ENCODE data around the gene PYGB. TPM values are rescaled to one million over a fixed set of nuclear protein-coding genes. Genes with fewer than 3 reads are reported as not detected.

Gene PYGB
- total RNA-seq, 1 donor from 2014 or later = 167 TPM

DNA sequence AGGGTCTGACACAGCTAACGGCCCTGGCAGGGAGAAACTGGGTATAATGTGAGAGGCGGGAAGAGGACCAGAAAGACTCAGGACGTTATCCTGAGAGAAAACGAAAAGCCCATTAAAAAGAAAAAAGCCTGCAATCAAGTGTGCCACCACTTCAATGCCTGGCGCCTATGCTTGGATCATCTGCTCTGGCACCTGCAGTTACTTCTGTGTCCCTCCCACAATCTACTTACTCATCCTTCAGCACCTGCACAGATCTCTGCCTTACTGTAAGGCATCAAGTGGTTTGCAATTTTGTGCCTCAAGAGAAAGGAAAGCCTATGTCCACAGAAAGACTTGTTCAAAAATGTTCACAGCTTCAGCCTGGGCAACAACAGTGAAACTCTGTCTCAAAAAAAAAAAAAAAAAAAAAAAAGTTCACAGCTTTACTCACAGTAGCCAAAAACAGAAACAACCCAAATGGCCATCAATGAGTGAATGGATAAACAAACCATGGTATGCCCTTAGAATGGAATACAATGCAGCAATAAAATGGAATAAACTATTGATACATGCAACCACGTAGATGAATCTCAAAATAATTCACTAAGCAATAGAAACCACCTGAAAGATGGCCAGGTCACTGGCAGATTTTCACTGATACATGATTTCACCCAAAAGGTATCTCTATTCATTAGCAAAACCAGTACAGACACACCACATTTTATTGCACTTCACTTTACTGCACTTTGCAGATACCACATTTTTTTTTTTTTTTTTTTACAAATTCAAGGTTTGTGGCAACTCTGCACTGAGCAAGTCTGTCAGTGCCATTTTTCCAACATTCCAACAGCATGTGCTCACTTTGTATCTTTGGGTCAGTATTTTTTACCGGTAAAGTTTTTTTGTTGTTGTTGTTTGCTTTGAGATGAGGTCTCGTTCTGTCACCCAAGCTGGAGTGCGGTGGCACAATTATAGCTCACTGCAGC, 94.1 kb downstream of the PYGB start:
- no peak overlapping the region for H3K4me3 ChIP-seq (ENCODE audit: low read depth, low read length)
- no peak for TF ChIP-seq CTCF (IDR thresholded peaks at IDR 0.05; ENCODE audit: insufficient read depth, low read length, poor library complexity, severe bottlenecking)
- no peaks in the 10 kb centered on the region for H3K36me3 ChIP-seq (ENCODE audit: control insufficient read depth, insufficient read depth, low read length)
- DNase-seq (ENCODE audit: low read depth) = no peak
- H3K27me3 ChIP-seq (ENCODE audit: control insufficient read depth, insufficient read depth, low read length) = no peaks in the 10 kb centered on the region

DNA sequence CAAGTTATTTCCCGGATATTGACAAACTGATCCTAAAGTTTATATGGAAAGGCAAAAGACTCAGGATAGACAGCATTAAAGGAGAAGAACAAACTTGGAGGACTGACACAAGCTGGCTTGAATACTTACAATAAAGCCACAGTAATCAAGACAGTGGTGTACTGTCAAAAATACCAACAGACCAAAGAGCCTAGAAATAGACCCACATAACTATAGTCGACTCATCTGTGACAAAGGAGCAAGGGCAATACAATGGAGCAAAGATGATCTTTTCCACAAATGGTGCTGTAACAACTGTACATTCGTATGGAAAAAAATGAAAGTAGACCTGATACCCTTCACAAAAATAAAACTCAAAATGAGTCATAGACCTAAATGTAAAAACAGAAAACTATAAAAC, 96.7 kb downstream of the PYGB start:
- Histone ChIP-seq H3K36me3 (ENCODE audit: control insufficient read depth, insufficient read depth, low read length) (no peaks in the 10 kb centered on the region), H3K27me3 (ENCODE audit: control insufficient read depth, insufficient read depth, low read length) (no peaks in the 10 kb centered on the region), H3K4me3 (ENCODE audit: low read depth, low read length) (no peak overlapping the region)
- DNase-seq (ENCODE audit: low read depth) = no peak
- TF ChIP-seq CTCF (IDR thresholded peaks at IDR 0.05; ENCODE audit: insufficient read depth, low read length, poor library complexity, severe bottlenecking) = no peak

- no peak for TF ChIP-seq CTCF (IDR thresholded peaks at IDR 0.05; ENCODE audit: insufficient read depth, low read length, poor library complexity, severe bottlenecking)
- Histone ChIP-seq H3K4me3 (ENCODE audit: low read depth, low read length) (no peak overlapping the region), H3K27me3 (ENCODE audit: control insufficient read depth, insufficient read depth, low read length) (no peaks in the 10 kb centered on the region), H3K36me3 (ENCODE audit: control insufficient read depth, insufficient read depth, low read length) (no peaks in the 10 kb centered on the region)
- no peak for DNase-seq (ENCODE audit: low read depth)
Observed at GRCh38 chr20:25345721-25346120, 97.8 kb downstream of the PYGB start.

- H3K27me3 ChIP-seq (ENCODE audit: control insufficient read depth, insufficient read depth, low read length) = no peaks in the 10 kb centered on the region
- no peak for DNase-seq (ENCODE audit: low read depth)
- TF ChIP-seq CTCF (IDR thresholded peaks at IDR 0.05; ENCODE audit: insufficient read depth, low read length, poor library complexity, severe bottlenecking) = no peak
- no peaks in the 10 kb centered on the region for H3K36me3 ChIP-seq (ENCODE audit: control insufficient read depth, insufficient read depth, low read length)
- no peak overlapping the region for H3K4me3 ChIP-seq (ENCODE audit: low read depth, low read length)
Observed at GRCh38 chr20:25346349-25346748, 98.5 kb downstream of the PYGB start.

Other genes with a start within 250 kb of the PYGB start
- 7.1 and 7.3 TPM in 2 replicates for gene ACSS1, start 189.9 kb upstream of the PYGB start, total RNA-seq
- gene VSX1, start 165.9 kb upstream of the PYGB start, total RNA-seq = not detected in 2 replicates
- 79.5 and 80.1 TPM in 2 replicates for gene ENTPD6, start 52.4 kb upstream of the PYGB start, total RNA-seq
- 75.1 and 88.3 TPM in 2 replicates for gene ABHD12, start 142.8 kb downstream of the PYGB start, total RNA-seq
- gene GINS1, start 159.6 kb downstream of the PYGB start, total RNA-seq = 6.6 and 7.7 TPM in 2 replicates